HS-5 (cell line): ENCODE results near the gene FAM124B.

Experiments used
- DNase-seq: peaks from one replicate; pipeline ENCODE4 v3.0.0-alpha.2; 2012; ENCODE audit warnings: low read depth

The FAM124B gene

DNA sequence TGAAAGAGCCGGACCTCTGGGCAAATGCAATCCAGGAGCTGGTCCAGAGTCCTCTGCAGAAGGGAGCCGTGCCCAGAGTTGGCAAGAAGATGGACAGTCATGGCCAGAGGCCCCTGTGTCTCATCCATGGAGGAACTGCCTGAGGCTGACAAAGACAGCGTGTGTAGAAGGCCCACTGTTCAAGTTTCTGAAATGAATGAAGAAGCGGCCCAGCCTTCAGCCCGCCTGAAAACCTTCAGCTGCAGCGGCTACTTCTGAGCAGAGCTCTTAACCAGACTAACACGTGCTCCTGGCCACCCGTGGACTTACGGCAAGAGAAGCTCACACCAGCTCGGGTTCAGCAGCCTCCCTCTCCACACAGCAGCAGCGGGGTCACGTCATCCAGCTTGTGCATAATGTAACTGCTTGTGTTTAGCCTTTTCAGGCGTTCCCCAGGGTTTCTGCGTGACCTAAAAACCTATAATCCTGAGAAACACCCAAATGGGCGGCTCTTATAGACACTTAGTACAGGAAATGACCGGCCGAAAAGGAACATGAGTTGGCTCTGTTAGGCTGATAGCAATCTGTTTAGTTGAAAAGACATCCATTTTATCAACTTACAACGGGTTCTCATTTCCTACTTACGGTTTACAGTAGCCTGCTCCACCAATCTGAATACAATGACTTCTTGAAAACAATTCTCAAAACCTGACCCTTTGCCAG is at the start of gene FAM124B:
Gene FAM124B (minus strand): TSS at position 467 of the 702 bp plus-strand sequence. CDS start 339 bp downstream, at position 128.
- no peak for DNase-seq

DNA sequence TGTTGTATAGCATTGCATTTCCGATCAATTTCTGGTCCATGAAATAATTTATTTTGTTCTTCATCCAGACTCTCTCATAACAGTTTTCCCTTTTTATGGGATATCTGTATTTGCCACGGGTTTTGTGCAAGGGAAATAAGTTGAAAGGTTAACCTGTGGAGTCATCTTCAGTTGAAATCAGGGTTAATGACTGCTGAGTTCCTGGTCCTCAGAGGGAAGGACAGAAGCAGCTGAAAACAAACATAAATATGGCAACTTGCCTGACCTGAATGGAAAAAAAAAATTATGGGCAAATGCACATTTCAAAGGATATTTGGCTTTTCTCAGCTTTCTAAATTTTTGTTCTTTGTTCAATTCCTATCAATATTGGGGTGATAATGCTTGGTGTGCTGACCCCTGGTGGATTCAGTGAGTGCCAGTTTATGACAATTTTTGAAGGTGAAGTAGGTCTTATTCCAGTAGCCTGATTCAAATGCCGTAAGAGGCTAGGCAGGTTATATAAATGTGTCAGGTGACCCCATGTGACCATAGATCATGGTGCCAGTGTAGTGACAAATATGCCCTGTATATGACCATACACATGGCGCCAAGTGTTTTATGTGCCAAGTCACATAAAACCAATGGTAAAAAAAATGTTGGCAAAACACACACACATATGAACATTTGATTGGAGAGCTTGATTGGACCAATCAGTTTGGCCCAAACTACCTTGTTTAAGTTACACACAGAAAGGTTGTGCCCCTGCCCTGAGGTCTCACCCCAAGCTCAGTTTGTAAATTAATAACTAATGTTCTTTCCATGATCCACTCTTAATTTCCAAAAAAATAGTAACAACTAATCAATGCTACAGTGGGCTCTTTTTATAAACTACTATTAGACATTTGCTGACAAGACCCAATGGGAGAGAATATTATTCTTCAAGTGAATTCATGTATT is 47.6 kb upstream of the FAM124B start:
- DNase-seq = no peak

DNA sequence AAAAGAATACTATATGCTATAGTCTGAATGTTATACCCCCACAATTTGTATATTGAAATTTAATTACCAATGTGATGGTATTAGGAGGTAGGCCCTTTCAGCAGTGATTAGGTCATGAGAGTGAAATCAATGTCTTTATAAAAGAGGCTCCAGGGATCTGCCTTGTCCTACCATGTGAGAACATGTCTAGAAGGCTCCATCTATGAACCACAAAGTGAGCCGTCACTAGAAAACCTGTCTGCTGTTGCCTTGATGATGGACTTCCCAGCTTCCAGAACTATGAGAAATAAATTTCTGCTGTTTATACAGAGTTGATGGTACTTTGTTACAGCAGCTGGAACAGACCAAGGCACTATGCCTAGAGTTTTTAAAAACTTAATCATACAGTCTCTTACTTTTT is 46.3 kb upstream of the FAM124B start:
- no peak for DNase-seq

DNA sequence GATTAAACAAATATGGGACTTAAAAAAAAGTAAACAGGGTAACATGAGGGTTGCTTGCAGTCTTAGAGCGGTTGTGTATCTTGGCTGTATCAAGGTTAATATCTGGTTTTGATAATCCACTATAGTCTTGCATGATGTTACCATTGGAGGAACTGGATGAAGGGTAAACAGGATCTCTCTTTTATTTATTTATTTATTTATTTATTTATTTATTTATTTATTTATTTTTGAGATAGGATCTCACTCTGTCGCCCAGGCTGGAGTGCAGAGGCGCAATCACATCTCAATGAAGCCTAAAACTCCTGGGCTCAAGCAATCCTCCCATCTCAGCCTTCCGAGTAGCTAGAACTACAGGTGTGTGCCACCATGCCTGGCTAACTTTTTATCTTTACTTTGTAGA is 42.9 kb upstream of the FAM124B start:
- no peak for DNase-seq

GRCh38 chr2:224444021-224444420 is 42.1 kb upstream of the FAM124B start:
- DNase-seq = no peak

- no peak for DNase-seq
Observed at GRCh38 chr2:224442071-224442967, 40.4 kb upstream of the FAM124B start.

- DNase-seq = no peak
Observed at GRCh38 chr2:224440988-224441387, 39.1 kb upstream of the FAM124B start.

- no peak for DNase-seq
Observed at GRCh38 chr2:224438726-224439125, 36.8 kb upstream of the FAM124B start.

DNA sequence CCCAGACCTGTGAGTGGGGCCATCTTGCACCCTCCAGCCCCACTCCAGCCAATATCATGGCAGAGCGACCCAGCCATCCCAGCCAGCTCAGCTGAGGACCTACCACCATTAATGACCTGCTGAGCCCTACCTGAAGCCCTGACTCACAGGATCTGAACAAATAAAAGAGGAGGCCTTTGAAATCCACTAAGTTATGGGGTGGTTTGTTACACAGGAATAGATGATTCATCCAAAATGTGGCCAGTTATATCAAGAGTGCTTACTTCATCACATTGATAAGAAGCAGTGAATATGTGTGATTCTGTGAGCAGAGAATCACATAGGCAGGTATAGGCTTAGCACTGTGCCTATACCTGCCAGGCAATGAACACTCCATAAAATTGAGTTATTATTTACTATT is 34.7 kb upstream of the FAM124B start:
- no peak for DNase-seq

GRCh38 chr2:224434618-224435017 is 32.7 kb upstream of the FAM124B start:
- DNase-seq = no peak

- no peak for DNase-seq
Observed at GRCh38 chr2:224433442-224433841, 31.5 kb upstream of the FAM124B start.

DNA sequence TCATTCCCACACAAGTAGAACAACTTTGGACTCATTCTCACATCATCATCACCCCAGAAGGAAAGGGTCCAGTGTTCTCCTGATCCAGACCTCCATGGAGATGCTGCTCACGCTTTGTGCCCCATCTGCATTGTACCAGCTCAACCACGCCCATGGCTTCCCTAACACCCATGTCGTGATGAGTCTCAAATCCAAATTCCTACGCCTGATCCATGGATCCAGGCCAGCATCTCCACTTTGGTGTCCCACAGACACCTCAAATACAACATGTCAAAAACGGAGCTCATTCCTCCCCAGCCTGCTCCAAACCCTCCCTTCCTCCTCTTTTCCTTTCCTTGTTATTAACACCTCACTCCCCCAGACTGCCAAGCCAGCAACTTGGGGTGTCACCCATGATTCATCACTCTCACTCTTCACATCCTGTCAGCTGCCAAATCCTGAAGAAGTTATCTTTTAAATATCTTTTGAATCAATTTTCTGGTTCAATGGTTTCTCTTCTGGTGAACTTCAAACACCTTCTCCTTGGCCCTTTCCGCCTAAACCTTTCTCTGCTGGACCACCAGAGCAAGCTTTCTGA is 30.2 kb upstream of the FAM124B start:
- DNase-seq = no peak

- no peak for DNase-seq
Observed at GRCh38 chr2:224429441-224429810, 27.5 kb upstream of the FAM124B start.

GRCh38 chr2:224428787-224429440 is 27.0 kb upstream of the FAM124B start:
- DNase-seq = no peak

GRCh38 chr2:224427471-224427870 is 25.6 kb upstream of the FAM124B start:
- DNase-seq = no peak

GRCh38 chr2:224426656-224427055 is 24.7 kb upstream of the FAM124B start:
- DNase-seq = no peak

GRCh38 chr2:224421065-224421464 is 19.2 kb upstream of the FAM124B start:
- no peak for DNase-seq

DNA sequence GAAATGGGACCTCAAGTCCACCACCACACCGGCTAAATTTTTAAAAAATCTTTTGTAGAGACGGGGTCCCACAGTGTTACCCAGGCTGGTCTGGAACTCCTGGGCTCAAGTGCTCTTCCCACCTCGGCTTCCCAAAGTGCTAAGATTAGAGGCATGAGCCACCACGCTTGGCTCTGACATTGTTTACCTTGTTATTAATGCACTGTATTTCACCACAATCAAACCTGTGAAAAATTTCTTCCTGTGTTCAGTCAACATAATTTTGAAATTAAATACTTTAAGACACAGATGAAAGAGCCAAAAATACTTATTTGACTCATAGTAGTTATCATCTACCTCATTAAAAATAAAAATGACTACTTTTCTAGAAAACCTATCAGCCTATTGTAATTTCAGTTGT is 16.0 kb upstream of the FAM124B start:
- DNase-seq = no peak

GRCh38 chr2:224417361-224417729 is 15.4 kb upstream of the FAM124B start:
- no peak for DNase-seq

DNA sequence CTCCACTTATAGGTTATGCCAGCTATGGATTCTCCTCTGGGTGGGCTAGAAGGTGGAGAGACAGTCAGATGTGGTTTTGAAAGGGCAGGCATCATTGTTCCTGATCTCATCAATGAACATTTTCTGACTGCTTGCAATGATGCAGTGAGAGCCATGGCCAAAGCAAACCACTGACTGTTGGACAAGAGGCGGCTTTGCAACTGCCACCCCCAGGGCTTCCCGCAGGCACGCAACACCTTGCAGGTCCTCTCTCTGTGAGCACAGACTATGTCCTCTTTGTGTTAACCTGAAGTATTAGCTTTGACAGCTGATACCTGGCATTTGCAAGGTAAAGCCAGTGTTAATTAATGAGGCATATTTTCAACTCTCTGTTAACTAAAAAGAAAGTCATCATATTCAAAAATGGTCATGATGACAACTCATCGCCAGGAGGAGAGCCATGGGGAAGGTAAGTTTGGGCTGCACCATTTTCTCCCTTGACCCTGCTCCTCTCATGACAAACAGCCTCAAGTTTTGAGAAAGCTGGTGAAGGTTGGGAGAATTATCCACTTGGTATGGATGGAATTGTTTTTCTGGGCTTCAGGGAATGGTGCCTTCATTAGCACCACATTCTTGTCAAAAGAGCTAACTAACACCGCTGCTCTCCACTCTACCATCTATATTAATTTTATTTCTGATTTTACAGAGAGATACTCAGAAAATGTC is 14.9 kb upstream of the FAM124B start:
- DNase-seq = no peak

- DNase-seq = no peak
Observed at GRCh38 chr2:224413381-224413780, 11.5 kb upstream of the FAM124B start.
